HG02678 (cell line): ENCODE measurements around the gene TMEM108.

ENCODE experiments used
- ATAC-seq: cut with Tn5 transposase; IDR thresholded peaks from one replicate; pipeline ENCODE4 v1.9.1; 2021; ENCODE audit warnings: mild to moderate bottlenecking, moderate library complexity; ENCODE audit not compliant: unreplicated experiment

The TMEM108 gene

GRCh38 chr3:133113927-133114597 is 75.9 kb downstream of the TMEM108 start:
- no peak for ATAC-seq

- no peak for ATAC-seq
Measured at GRCh38 chr3:133115176-133115575, 77.0 kb downstream of the TMEM108 start.

GRCh38 chr3:133117342-133117741 is 79.2 kb downstream of the TMEM108 start:
- ATAC-seq = no peak

GRCh38 chr3:133119176-133119575 is 81.0 kb downstream of the TMEM108 start:
- no peak for ATAC-seq

GRCh38 chr3:133121450-133121849 is 83.3 kb downstream of the TMEM108 start:
- no peak for ATAC-seq

DNA sequence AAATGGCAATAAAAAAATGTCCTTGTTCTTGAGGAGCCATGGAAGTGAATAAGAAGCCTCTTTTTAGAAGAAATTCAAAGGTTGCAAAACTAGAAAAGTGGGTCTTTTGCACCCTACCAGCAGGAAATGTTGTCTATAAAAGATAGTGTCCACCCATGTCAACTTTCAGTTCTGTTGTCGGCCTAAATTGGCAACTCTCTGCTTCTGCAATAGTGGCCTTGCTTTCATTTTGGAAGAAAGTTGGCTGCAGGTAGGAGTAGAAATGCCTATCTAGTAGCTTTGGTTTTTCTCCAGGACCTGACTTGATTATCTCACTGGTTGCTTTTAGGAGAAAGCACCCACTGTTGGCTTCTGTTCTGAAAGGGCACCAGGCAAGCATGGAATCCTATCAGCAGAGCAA is 85.4 kb downstream of the TMEM108 start:
- no peak for ATAC-seq

DNA sequence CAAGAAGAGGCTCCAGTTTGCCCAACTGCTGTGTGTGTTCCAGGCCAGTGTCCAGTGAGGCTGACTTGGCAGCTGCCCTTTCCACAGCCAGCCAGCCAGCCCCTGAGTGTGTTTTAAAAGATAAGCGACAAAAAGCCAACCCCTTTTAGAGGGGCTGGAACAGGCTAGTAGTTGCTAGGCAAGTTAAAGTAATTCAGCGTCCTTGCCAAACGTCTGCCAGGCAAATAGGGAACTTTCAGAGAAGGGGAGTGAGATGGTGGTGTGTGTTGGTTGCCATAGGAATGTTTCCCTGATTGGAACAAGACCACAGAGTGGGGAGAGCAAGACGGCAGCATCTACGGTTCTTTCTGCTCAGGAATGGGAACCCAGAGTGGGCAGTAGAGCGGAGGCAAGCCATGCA is 86.3 kb downstream of the TMEM108 start:
- no peak for ATAC-seq

DNA sequence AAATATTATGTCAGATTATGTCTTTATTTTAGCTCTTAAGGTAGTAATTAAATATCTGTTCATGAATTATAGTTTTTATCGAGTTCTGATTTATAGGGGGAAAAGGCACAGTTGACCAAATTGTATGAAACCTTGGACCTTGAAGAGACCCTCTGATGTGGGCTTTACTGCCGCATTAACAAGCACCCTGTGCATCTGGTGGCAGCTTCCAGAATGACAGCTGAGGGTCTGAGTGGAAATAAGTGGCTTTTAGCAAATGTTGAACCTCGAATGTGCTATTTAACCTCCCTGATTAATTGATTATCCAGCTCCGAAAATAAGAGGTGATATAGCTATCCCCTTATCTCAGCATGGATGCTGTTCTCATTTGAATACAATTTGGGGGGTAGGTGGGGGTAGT is 87.0 kb downstream of the TMEM108 start:
- no peak for ATAC-seq

DNA sequence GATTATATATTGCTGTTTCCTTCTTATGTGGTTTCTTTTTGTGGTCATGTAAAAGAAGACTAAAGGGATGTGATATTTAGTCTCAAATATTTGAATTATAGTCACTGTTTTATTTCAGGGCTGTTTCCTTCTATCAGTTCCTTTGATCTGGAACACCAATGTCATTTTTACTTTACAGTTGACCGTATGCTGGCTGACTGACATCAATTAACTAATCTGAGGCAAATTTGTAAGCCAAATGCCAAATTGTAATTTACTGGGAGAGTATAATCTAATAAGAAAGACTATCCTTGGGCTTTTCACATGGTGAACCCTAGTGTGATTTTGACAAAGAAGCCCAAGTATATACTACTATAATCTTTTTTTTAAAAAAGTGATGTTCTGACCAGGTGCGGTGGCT is 87.6 kb downstream of the TMEM108 start:
- no peak for ATAC-seq

DNA sequence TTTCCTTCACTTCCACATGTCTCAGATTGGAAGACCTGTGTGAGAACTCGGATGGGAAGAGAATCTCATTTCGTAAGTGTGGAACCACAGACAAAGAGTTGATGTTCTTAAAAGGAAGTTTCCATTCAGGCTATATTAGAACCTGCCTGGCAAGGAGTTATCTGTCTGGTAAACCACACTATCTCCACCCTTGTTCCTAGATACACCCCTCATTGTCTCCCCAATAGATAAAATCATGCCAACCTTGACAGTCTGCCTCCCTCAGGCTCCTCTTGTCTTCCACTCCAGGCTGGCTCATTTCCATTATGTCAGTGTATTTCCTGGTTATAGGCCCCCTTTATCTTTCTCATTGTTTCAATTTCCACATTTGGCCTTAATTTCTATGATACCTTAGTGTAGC is 89.2 kb downstream of the TMEM108 start:
- ATAC-seq = no peak

DNA sequence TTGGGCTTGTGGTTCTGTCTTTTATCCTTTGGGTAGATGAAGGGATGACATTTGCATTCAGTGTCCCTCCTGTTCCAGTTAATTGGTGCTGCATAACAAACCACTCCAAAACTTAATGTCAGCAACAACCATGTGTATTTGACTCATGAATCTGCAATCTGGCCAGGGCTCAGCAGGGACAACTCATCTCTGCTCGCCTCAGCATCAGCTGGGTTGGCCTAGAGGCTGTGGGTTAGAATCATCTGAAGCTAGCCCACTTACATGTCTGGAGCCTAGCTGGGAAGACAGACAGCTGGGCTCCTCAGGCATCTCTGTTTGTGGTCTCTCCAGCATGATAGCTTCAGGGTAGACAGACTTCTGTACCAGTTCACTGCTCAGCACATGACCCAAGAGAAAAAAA is 92.0 kb downstream of the TMEM108 start:
- ATAC-seq = no peak

GRCh38 chr3:133135306-133135705 is 97.1 kb downstream of the TMEM108 start:
- no peak for ATAC-seq

GRCh38 chr3:133136114-133137041 is 98.2 kb downstream of the TMEM108 start:
- ATAC-seq = peak; percentile 59

- ATAC-seq = peak; percentile 19
Measured at GRCh38 chr3:133137042-133137996, 99.1 kb downstream of the TMEM108 start.

DNA sequence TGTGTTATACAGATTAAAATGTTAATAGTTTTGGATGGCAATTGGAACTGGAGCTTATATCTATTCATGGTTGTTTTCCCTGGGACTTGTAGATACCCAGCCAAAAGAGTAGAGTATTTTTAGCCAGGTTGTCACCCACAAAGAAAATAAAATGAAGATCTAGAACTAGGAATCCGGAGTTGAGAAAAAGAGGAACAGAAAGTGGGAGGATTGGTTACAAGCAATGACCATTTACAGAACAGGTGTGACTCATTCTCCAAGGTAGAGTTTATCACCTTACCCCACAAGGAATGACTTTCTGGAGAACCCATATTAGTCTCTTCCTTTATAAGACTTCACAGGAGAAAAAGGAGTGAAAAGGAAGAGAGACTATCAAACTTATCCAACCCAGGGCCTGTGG is 99.8 kb downstream of the TMEM108 start:
- peak; percentile 85 for ATAC-seq

DNA sequence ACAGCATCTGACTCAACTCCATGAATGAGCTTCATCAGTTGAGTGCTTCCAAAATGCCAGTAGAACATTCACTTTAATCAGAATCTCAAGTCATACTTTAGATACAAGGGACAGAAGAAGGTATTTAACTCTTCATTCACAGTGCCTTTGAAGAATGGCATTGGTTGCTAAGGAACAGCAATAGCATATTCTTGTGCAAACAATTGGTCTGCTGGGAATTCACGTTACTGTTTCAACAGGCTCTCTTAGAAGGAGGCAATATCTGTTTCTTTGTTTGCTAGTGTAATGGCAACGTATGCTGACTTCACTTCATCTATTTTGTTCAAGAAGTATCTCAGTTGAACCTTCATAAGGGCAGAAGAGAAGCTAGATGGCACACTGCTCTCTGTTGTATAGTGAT is 113.9 kb downstream of the TMEM108 start:
- no peak for ATAC-seq

DNA sequence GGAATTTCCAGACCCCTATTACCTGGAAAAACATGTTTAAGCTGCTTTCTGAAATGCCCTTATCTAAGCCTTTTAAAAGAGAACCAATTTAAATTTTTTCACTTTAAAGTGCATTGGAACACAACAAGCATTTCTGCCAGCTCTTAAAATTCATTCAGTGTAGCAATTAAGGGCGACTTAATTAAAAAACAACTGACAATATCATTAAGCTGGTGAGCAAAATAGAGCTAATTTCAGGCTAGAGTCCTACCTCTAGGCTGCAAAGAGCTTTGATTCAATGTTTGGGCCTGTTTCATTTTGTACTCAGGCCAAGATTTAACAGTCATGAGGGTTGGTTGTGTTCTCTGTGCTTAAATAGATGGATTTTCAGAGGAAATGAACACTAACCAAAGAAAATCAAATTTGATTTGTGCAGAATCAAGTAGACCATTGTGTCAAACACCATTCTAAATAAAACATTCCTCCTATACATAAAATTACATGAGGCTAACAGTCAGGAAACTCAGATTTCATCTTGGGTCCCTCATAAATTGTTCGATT is 114.6 kb downstream of the TMEM108 start:
- ATAC-seq = no peak

- ATAC-seq = no peak
Measured at GRCh38 chr3:133153382-133153781, 115.2 kb downstream of the TMEM108 start.

DNA sequence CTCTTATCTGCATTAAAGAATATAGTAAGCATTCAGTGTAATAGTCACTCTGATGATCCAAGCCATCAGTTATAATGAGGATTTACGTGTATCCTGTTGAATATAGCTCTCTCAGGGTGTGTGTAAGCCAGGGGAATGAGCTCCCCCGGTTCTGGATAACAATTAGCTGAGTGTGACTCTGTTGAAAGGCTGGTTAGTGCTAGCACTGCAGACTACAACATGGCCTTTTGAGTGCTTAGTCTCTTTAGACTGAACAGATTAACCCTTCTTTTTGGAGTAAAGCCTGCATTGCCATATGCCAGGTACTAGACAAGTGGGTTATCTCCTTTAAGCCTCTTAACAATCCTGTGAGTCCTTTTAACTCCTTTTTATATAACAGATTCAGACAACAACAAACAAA is 119.5 kb downstream of the TMEM108 start:
- no peak for ATAC-seq

DNA sequence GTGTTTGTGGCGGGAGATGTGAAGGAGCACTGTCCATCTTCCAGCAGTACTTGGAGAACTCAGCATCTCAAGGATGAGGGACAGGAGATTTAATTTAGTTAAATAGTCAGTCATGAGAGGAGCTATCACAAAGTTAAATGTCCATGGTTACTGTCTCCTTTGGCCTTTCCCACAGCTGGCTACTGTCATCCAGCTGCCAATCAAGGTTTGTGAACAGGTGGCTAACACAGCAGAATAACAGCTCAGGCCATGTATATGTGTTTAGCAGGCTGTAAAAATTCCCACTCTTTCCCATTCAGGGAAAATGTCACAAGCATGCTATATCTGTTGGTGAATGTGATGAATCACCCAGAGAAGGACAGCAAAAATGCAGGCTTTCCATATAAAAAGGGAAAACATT is 120.5 kb downstream of the TMEM108 start:
- no peak for ATAC-seq
